ENCODE results near the gene BCL2A1.
"Not testable (repeated sequence)": the region's sequence is repeated elsewhere in the genome, so short reads cannot be mapped to it uniquely, and the experiment has no call there.

BCL2A1 gene

DNA sequence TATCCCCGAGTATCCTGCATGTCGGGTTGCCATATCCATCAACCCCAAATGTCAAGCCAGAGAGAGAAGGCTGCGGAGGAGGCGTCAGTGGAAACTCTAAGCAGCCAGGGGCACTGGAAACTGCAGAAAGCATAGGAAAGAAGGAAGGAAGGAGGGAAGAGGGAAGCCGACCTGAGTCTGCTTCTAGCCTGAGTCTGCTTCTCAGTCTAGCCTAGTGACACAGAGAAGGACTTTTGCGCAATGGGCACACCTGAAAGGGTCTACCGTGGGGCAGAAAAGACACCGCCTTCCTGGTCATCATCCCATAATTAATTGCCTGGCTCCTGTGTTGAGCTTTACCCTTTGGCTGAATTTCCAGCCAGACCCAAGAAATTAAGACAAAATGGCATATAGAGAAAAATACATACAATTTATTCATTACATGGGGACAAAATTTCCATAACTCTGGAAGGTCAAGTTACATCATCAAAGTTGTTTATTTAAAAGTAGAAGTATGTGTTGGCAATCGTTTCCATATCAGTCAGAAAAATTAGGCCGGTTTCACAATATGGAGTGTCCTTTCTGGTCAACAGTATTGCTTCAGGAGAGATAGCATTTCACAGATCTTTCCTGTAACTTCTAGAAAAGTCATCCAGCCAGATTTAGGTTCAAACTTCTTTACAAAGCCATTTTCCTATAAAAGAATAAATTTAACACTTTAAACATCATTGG, 10.3 kb downstream of the BCL2A1 start:
- DNase-seq (ENCODE audit: low read depth in 2 of 2), result no peak

DNA sequence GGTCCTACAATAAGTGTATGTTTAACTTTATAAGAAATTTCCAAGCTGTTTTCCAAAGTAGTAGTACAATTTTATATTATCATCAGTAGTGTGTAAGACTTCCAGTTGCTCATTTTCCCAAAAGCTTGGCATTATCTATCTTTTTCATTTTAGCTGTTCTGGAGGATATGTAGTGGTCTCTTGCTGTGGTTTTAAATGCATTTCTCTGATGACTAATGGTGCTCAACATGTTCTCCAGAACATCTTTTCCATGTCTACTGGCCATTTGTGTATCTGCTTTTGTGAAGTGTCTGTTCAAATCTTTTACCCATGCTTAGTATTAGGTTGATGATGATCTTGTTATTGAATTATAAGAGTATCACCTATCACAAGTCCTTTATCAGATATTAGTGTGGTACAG, 13.3 kb downstream of the BCL2A1 start:
- no peak for DNase-seq (ENCODE audit: low read depth in 2 of 2)

DNA sequence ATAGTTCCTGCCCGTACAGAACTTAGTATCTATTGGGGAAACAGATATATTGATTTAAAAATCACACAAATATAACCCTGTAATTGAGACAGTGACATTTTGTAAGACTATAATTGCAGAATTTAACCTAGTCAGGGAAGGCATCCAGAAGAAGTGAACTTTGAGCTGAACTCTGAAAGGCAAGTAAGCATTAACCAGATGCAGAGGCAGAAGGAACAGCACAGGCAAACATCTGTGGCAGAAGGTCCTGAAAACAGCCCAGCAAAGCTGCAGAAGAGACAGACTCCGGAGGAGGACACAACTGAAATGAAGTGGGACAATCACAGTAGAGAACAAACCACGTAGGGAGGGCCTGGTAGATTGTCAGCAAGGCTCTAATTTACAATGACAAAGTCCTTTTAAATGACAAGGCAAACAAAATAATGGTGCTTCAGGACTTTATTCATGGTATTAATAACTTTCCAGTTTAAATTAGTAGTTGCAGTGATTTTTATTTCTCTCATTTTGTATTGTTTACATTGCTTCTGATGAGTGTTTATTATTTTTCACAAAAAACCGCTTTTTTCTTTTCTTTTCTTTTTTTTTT, 14.5 kb downstream of the BCL2A1 start:
- no peak for DNase-seq (ENCODE audit: low read depth in 2 of 2)

DNA sequence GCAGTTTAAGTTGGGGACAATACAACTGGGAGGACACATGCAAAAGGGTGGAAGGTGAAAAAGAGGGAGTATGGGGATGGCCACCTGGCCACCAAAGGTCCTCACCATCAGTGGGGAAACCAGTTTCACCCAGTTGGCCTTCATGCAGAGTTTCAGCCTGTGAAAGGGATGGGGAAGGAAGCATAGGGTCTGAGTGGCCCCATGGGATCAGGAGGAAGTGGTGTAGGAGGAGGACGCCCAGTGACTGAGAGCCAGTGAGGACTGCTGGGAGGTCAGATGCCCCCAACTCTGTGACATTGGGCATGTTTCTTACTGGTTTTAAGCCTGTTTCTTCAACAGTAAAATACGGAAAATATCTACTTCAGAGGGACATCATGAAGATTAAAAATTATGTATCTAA, 16.3 kb downstream of the BCL2A1 start:
- no peak for DNase-seq (ENCODE audit: low read depth in 2 of 2)

DNA sequence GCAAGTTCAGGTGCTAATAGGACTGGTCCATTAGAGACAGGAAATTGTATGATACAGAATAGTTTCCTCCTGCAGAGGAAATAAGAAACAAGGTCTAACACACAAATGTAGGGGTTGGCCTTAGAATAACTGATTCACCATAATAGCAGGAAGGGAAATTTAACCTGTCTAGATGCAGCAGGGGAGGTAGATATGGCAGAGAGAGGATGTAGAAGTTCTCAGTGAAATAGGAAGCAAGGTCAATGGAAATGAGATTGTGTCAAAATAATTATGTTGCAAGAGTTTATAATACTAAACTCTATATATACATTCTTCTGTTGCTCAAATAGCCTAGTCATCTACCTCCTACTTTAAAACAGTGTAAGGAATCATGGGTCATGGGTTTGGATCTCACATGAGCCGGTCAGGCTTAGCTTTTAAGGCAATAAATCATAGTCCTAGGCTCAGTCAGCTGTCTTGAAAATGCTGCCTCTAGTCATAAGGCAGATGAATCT, 17.0 kb downstream of the BCL2A1 start:
- DNase-seq (ENCODE audit: low read depth in 2 of 2), result no peak

DNA sequence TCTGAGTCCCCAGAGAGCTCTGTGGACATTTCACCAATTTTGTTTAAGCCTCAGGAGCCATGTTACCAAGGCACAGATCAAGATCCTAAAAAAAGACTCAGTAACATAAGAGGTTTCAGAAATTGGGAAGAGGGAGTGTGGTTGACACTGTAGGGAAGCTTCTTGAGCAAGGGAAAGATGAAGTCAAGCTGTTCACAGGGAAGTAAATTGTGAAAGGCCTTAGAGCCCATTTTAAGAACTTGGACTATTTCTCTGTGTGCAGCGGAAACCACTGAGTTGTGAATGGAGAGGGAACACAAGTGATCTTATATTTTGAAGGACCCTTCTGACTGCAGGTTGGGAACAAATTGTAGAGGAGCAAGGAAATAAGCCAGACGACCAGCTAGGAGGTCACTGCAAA, 18.7 kb downstream of the BCL2A1 start:
- DNase-seq (ENCODE audit: low read depth in 2 of 2), result no peak

DNA sequence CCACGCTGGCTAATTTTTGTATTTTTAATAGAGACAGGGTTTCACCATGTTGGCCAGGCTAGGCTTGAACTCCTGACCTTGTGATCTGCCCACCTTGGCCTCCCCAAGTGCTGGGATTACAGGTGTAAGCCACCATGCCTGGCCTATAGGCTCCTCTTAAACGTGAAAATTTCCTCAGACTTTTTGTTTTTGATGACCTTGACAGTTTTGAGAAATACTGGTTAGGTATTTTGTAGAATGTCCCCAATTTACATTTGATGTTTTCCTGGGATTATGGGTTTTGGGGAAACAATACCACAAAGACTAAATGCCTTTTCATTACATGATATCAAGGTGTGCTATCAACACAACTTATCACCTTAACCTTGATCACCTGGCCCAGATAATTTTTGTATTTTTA, 20.7 kb downstream of the BCL2A1 start:
- DNase-seq (ENCODE audit: low read depth in 2 of 2), result no peak

DNA sequence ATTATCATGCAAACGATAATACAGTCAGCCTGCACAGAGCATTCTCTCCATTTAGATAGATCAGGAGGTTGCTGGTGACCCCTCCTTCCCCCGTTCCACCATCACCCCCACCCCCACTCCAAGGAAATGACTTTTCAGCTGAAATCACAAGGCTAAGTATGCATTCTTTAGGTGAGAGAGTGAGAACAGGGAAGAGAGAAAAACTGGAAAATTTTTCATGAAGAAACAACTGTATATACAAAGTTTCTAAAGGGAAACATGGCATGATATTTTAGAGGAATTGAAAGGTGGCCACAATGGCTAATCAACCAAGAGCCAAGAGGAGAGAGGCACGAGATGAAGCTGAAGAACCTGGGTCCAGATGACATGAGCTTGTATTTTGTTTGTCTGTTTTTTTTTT, 22.2 kb downstream of the BCL2A1 start:
- no peak for DNase-seq (ENCODE audit: low read depth in 2 of 2)

DNA sequence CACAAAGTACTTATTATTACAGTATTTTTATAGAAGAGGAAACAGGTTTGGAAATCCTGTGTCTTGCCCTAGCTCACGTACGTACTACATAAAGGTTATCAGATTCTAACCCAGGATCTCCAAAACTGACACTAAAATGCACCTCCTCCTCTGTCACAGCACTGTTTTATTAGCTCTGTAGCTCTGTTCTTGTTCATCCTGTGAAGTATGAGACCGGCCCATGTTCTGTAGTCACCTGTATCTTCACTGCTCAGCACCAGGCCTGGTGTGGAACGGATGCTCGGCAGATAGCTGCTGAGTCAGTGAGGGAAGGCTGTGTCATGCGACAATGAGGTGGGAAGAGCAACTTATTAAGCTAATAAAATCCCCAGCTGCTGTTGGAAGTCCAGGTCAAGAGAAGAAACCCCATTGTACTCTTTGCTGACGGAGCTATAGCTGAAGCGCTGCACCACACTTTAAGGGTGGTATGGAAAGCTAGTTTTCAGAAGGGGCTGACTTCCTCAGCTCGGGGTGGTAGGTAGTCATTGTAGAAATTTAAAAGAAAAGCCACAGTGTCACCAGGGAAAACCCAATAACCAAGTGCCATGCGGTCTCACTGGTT, 22.8 kb downstream of the BCL2A1 start:
- no peak for DNase-seq (ENCODE audit: low read depth in 2 of 2)

DNA sequence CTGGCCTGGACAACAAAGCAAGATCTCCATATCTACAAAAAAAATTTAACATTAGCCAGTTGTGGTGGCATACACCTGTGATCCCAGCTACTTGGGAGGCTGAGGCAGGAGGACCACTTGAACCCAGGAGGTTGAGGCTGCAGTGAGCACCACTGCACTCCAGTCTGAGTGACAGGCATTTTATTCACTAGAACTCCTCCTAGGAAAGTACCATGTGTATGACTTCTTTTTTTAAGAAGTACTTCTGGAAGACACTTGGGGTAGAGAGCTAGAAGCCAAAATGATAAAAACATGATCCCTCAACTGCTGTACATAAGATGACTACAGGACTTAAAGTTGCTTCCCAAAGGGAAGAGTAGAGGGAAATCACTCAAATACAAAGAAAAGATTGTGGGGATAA, 24.0 kb downstream of the BCL2A1 start:
- no peak for DNase-seq (ENCODE audit: low read depth in 2 of 2)

DNA sequence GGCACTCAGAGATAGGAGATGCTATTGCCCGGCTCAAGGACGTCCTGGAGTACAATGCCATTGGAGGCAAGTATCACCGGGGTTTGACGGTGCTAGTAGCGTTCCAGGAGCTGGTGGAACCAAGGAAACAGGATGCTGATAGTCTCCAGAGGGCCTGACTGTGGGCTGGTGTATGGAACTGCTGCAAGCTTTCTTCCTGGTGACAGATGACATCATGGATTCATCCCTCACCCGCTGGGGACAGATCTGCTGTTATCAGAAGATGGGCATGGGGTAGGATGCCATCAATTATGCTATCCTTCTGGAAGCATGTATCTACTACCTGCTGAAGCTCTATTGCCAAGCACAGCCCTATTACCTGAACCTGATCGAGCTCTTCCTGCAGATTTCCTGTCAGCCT, 26.4 kb downstream of the BCL2A1 start:
- DNase-seq (ENCODE audit: low read depth in 2 of 2), result no peak

DNA sequence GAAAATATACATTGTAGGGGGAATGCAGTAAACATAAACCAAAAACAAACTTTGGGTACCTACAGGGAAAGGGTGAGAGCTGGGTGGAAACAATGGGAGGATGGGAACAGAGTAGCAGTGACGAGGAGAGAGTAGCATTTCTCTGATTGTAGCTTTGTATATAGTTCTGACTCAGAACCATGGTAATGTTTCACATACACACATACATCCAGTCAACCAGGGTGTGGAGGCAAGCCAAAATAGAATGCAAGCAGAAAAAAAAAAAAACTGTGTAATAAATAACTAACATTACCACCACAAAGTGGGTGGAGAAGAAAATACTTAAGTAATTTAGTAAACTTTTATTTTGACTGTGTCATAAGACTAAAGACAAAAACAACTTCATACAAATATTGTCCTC, 27.2 kb downstream of the BCL2A1 start:
- DNase-seq (ENCODE audit: low read depth in 2 of 2), result no peak

DNA sequence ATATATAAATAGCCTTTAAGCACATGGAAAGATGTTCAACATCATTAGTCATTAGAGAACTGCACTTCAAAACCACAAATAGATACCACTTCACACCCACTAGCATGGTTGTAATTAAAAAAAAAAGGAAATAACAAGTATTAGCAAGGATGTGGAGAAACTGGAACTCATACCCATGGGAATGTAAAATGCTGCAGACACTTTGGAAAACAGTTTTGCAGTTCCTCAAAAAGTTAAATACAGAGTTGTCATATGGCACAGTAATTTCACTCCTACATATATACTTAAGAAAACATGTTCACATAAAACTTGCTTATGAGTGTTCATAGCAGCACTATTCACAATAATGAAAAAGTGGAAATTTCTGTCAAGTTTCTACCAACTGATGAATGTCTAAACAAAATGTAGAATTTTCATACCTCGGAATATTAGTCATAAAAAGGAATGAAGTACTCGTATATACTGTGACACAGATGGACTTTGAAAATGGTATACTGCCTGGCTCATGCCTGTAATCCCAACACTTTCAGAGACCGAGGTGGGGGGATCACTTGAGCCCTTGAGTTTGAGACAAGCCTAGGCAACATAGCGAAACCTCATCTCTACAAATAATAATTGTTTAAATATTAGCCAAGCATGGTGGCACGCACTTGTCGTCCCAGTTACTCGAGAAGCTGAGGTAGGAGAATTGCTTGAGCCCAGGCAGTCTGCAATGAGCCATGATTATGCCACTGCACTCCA, 28.1 kb downstream of the BCL2A1 start:
- no peak for DNase-seq (ENCODE audit: low read depth in 2 of 2)

DNA sequence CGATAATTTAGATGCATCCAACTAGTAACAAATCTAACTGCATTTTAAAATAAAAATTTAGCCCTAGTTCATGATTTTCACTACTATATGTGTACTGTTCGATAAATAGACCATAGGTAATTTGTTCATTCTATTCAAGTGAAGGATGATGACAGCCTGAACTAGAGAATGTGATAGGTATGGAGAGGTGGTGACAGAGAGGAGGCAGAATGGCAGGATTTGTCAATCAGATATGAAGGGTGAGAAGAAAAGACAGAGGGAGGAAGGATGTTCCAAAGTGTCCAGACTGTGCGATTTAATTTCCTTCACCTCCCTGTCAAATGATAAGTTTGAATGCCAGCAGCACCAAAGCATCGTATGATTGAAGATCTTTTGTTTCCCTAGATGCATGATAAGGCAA, 31.6 kb downstream of the BCL2A1 start:
- DNase-seq (ENCODE audit: low read depth in 2 of 2), result no peak

DNA sequence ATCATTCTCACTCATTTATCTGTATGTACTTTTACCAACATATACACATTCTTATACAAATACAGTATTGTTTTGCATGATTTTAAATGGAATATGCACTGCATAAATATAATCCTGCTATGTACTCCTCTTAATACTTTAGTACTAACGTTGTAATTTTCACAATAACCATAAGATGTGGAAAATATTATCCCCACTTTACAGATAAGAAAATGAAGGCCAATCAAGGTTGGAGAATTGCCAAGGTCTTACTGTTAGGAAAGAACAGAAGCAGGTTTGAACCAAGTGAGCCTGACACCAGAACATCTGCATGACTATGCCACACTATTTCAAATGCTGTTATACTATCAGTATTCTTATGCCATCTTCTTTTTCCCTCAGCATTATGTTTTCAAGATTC, 32.9 kb downstream of the BCL2A1 start:
- no peak for DNase-seq (ENCODE audit: low read depth in 2 of 2)

DNA sequence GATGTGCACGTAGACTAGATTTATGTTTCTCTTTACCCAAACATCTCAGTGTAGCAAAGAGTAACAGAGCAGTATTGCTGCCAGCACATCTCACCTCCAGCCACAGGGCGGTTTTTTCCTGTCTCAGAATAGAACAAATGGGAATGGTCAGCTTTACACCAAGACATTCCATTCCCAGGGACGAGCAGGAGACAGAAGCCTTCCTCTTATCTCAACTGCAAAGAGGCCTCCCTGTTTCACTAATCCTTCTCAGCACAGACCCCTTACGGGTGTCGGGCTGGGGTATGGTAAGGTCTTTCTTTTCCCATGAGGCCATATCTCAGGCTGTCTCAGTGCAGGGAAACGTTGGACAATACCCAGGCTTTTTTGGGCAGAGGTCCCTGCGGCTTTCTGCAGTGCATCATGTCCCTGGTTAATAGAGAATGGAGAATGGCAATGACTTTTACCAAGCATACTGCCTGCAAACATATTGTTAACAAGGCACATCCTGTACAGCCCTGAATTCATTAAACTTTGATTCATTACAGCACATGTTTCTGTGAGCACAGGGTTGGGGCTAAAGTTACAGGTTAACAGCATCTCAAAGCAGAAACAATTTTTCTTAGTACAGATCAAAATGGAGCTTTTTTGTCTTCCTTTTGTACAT, 35.3 kb downstream of the BCL2A1 start:
- DNase-seq (ENCODE audit: low read depth in 2 of 2), result not testable (repeated sequence)

DNA sequence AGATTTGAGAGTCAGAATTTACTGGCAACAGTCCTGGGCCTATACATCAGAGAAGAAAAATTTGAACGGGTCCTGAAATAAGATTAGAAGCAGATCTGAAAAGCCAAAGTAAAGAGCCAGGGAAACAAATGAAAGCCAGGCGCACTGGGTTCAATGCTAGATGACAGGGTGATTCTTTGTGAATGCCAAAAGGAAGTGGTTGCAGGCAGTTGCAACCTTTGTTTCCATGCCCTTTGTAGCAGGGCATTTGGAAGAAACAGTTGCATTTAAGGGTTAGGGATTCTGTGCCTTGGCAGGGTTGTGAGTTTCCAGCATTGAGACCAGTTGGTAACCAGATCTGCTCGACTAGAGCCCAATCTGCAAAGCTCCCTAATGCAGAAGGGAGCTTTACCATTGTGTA, 37.8 kb downstream of the BCL2A1 start:
- DNase-seq (ENCODE audit: low read depth in 2 of 2), result no peak

DNA sequence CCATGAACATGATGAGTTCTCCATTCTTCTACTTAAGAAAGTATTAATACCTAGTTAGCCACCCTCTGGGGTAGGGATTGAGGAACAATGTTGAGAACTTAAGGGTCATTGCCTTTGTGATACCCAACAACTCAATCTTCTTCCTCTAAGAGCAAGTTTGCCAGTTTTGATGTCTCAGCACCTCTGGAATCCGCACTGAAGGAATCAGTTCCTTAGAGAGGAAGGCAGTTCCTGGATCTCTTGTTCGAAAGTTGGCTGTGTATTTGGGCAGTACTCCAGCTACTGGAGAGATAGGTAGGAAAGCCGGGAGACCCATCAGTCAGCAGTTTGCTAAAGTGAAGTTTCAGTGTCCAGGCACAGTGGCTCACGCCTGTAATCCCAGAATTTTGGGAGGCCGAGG, 38.5 kb downstream of the BCL2A1 start:
- DNase-seq (ENCODE audit: low read depth in 2 of 2), result no peak

DNA sequence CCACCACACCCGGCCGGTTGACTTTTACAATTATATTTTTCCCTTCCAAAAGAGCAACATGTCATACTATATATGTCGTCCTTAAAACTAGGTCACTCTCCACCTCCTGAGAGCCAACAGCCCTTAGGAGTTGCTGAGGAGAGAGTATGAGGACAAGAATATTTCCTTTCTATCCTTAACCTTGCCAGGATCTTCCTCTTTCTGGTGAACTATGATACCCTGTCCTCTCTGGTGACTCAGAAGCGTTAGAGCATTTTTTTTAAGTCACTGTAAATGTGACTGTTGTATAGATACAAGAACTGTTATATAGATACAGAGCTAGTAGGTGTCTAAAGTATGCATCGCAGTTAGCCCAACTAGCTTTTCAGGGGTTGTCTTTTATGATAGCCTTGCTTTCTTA, 40.5 kb downstream of the BCL2A1 start:
- no peak for DNase-seq (ENCODE audit: low read depth in 2 of 2)

DNA sequence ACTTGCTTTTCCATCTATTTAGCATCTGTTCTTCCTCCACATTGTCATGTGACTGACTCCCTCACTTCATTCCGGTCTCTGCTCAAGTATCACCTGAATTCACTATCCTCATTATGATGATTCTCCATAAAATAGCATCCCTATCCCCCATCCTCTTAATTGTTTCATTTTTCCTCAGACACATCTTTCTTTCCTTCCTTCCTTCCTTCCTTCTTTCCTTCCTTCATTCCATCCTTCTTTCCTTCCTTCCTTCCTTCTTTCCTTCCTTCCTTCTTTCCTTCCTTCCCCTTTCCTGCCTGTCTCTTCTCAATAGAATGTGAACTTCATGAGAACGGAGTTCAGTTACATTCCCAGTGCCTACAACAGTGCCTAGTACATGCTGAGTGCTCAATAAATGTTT, 41.6 kb downstream of the BCL2A1 start:
- no peak for DNase-seq (ENCODE audit: low read depth in 2 of 2)

DNA sequence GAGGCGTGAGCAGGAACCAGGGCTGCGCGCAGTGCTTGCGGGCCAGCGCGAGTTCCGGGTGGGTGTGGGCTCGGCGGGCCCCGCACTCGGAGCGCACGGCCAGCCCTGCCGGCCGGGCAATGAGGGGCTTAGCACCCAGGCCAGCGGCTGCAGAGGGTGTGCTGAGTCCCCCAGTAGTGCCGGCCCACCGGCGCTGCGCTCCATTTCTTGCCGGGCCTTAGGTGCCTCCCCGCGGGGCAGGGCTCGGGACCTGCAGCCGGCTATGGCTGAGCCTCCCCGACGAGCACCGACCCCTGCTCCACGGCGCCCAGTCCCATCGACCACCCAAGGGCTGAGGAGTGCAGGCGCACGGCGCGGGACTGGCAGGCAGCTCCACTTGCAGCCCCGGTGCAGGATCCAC, 44.9 kb downstream of the BCL2A1 start:
- DNase-seq (ENCODE audit: low read depth in 2 of 2), result not testable (repeated sequence)

DNA sequence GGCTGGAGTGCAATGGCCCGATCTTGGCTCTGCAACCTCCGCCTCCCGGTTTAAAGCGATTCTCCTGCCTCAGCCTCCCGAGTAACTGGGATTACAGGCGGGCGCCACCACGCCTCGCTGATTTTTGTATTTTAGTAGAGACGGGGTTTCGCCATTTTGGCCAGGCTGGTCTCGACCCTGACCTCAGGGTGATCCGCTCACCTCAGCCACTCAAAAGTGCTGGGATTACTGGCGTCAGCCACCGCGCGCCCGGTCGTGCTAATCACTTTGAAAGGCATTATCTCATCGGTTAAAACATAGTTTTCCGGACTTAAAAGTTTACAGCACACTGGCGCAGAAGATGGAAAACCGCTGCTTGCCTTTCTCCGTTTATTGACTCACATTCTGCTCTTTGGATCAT, 46.6 kb downstream of the BCL2A1 start:
- no peak for DNase-seq (ENCODE audit: low read depth in 2 of 2)
